IMR-90 (cell line): Measurements from ENCODE around the gene HTR3A.

Experiments
- BHLHE40 ChIP-seq: fragments of 150-350 bp; IDR thresholded peaks from 2 replicates; pipeline ENCODE4 v1.6.1; 2016; ENCODE audit warnings: mild to moderate bottlenecking, low read depth, low read length
- CEBPB ChIP-seq: IDR thresholded peaks from 2 replicates; pipeline ENCODE4 v1.6.1; 2012; ENCODE audit warnings: low read depth, low read length, improper control_type of control experiment
- MXI1 ChIP-seq: IDR thresholded peaks from 2 replicates; pipeline ENCODE4 v1.6.1; 2012; ENCODE audit warnings: low read depth, mild to moderate bottlenecking, low read length, moderate library complexity, borderline replicate concordance
- POLR2A ChIP-seq: IDR thresholded peaks from 2 replicates; pipeline ENCODE4 v1.6.1; 2012; ENCODE audit warnings: mild to moderate bottlenecking, low read depth, low read length
- RCOR1 ChIP-seq: IDR thresholded peaks from 2 replicates; pipeline ENCODE4 v1.6.1; 2012; ENCODE audit warnings: mild to moderate bottlenecking, low read length, improper control_type of control experiment; ENCODE audit not compliant: insufficient replicate concordance
- RFX5 ChIP-seq: IDR thresholded peaks from 2 replicates; pipeline ENCODE4 v1.8.0; 2012; ENCODE audit warnings: low read depth, mild to moderate bottlenecking, low read length, moderate library complexity
- TF ChIP-seq, protein P1 (sequence below): conservative IDR thresholded peaks from 2 replicates; pipeline ENCODE4 v1.5.1; 2012; ENCODE audit warnings: mild to moderate bottlenecking, low read depth, low read length, improper control_type of control experiment
- TF ChIP-seq, protein P2 (sequence below): fragments of 150-350 bp; IDR thresholded peaks from 2 replicates; pipeline ENCODE4 v1.6.1; 2017; ENCODE audit warnings: mild to moderate bottlenecking, antibody characterized with exemption, low read length, low read depth

DNA sequence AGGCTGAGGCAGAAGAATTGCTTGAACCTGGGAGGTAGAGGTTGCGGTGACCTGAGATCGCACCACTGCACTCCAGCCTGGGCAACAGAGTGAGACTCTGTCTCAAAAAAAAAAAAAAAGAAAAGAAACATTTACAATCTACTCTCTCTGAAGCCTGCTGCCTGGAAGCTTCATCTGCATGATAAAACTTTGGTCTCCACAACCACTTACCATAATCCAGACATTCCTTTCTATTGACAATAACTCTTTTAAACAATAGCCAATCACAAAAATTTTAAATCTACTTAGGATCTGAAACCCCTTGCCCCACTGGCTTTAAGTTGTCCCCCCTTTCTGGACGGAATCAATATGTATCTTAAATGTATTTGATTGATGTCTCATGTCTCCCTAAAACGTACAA, 25.0 kb upstream of the HTR3A start:
- TF ChIP-seq MXI1, result no peak
- TF ChIP-seq, protein P1, sequence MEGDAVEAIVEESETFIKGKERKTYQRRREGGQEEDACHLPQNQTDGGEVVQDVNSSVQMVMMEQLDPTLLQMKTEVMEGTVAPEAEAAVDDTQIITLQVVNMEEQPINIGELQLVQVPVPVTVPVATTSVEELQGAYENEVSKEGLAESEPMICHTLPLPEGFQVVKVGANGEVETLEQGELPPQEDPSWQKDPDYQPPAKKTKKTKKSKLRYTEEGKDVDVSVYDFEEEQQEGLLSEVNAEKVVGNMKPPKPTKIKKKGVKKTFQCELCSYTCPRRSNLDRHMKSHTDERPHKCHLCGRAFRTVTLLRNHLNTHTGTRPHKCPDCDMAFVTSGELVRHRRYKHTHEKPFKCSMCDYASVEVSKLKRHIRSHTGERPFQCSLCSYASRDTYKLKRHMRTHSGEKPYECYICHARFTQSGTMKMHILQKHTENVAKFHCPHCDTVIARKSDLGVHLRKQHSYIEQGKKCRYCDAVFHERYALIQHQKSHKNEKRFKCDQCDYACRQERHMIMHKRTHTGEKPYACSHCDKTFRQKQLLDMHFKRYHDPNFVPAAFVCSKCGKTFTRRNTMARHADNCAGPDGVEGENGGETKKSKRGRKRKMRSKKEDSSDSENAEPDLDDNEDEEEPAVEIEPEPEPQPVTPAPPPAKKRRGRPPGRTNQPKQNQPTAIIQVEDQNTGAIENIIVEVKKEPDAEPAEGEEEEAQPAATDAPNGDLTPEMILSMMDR, result no peak
- no peak for TF ChIP-seq POLR2A
- TF ChIP-seq RFX5, result no peak
- TF ChIP-seq RCOR1, result no peak
- TF ChIP-seq BHLHE40, result no peak
- TF ChIP-seq, protein P2, sequence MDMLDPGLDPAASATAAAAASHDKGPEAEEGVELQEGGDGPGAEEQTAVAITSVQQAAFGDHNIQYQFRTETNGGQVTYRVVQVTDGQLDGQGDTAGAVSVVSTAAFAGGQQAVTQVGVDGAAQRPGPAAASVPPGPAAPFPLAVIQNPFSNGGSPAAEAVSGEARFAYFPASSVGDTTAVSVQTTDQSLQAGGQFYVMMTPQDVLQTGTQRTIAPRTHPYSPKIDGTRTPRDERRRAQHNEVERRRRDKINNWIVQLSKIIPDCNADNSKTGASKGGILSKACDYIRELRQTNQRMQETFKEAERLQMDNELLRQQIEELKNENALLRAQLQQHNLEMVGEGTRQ, result no peak
- TF ChIP-seq CEBPB, result no peak
